Activated naive CD4-positive, alpha-beta T cell treated with anti-CD3 and anti-CD28 coated beads, Interleukin-2, amount 10 ng/mL, durations not matched to agents 7 days and 5 days (primary cell): ENCODE results near the gene SCCPDH.
"Not testable (repeated sequence)": the region's sequence is repeated elsewhere in the genome, so short reads cannot be mapped to it uniquely, and the experiment has no call there.

Source experiments
- CTCF ChIA-PET: fragments of 350-600 bp; sonication (Branson Sonifier 250); formaldehyde crosslinking; loops from one replicate; lab custom pipeline; 2021; ENCODE audit warnings: antibody characterized with exemption; lab: Charles Lee
- DNase-seq: peaks from one replicate; pipeline ENCODE4 v3.0.0-alpha.2; 2020
- H3K27ac Mint-ChIP-seq: one replicate; pipeline ENCODE4 v1.8.0; 2021; ENCODE audit warnings: mild to moderate bottlenecking, moderate library complexity, mixed read lengths
- H3K27me3 Mint-ChIP-seq: one replicate; pipeline ENCODE4 v1.8.0; 2021; ENCODE audit warnings: mild to moderate bottlenecking, mixed read lengths
- H3K36me3 Mint-ChIP-seq: one replicate; pipeline ENCODE4 v1.8.0; 2021; ENCODE audit warnings: mixed read lengths
- H3K4me1 Mint-ChIP-seq: one replicate; pipeline ENCODE4 v1.8.0; 2021; ENCODE audit warnings: mixed read lengths
- H3K4me3 Mint-ChIP-seq: one replicate; pipeline ENCODE4 v1.8.0; 2021; ENCODE audit warnings: mild to moderate bottlenecking, moderate library complexity, mixed read lengths
- H3K9me3 Mint-ChIP-seq: one replicate; pipeline ENCODE4 v1.8.0; 2021; ENCODE audit warnings: mixed read lengths

Gene SCCPDH

GRCh38 chr1:246722720-246723119, 1.5 kb upstream of the SCCPDH start:
- no peak overlapping the region for H3K4me3 Mint-ChIP-seq
- peaks cover 15% of the 10 kb centered on the region for H3K27me3 Mint-ChIP-seq
- peaks cover 17% of the 10 kb centered on the region for H3K4me1 Mint-ChIP-seq
- CTCF ChIA-PET = no interaction called here
- H3K27ac Mint-ChIP-seq = no peak overlapping the region
- no peak for DNase-seq
- peaks cover 6% of the 10 kb centered on the region for H3K9me3 Mint-ChIP-seq
- peaks cover 10% of the 10 kb centered on the region for H3K36me3 Mint-ChIP-seq

GRCh38 chr1:246724731-246725095, 504 bp downstream of the SCCPDH start:
- Mint-ChIP-seq H3K4me3 (peak overlapping the region; percentile 77), H3K27me3 (peaks cover 15% of the 10 kb centered on the region), H3K4me1 (peaks cover 17% of the 10 kb centered on the region), H3K36me3 (peaks cover 26% of the 10 kb centered on the region), H3K27ac (peak overlapping the region; percentile 75), H3K9me3 (peaks cover 11% of the 10 kb centered on the region)
- no peak for DNase-seq
- CTCF ChIA-PET = interaction anchor here (0.8 to 2.2 kb wide), 4 partner anchors 11 to 227 kb away, joined by 3 to 7 read pairs (median 4); no protein-coding TSS in a partner anchor

GRCh38 chr1:246725191-246725590, 982 bp downstream of the SCCPDH start:
- Mint-ChIP-seq H3K36me3 (peaks cover 31% of the 10 kb centered on the region), H3K27me3 (peaks cover 15% of the 10 kb centered on the region), H3K4me3 (peak overlapping the region; percentile 77), H3K4me1 (peaks cover 17% of the 10 kb centered on the region), H3K9me3 (peaks cover 11% of the 10 kb centered on the region), H3K27ac (peak overlapping the region; percentile 75)
- CTCF ChIA-PET = interaction anchor here (0.8 to 2.2 kb wide), 2 partner anchors 36 to 76 kb away, joined by 3 to 7 read pairs; no protein-coding TSS in a partner anchor
- DNase-seq = no peak

GRCh38 chr1:246726255-246726679, 2.1 kb downstream of the SCCPDH start:
- H3K4me1 Mint-ChIP-seq = peaks cover 17% of the 10 kb centered on the region

GRCh38 chr1:246726881-246727280, 2.7 kb downstream of the SCCPDH start:
- peaks cover 15% of the 10 kb centered on the region for H3K27me3 Mint-ChIP-seq
- H3K4me1 Mint-ChIP-seq = peaks cover 17% of the 10 kb centered on the region
- H3K36me3 Mint-ChIP-seq = peaks cover 41% of the 10 kb centered on the region
- no peak overlapping the region for H3K27ac Mint-ChIP-seq
- H3K4me3 Mint-ChIP-seq = no peak overlapping the region
- H3K9me3 Mint-ChIP-seq = peaks cover 4% of the 10 kb centered on the region
- CTCF ChIA-PET = no interaction called here
- no peak for DNase-seq

More at GRCh38 chr1:246726255-246726679, 2.1 kb downstream of the SCCPDH start:
- peaks cover 35% of the 10 kb centered on the region for H3K36me3 Mint-ChIP-seq
- H3K4me3 Mint-ChIP-seq = no peak overlapping the region
- H3K27ac Mint-ChIP-seq = no peak overlapping the region
- no peak for DNase-seq
- peaks cover 15% of the 10 kb centered on the region for H3K27me3 Mint-ChIP-seq
- CTCF ChIA-PET = no interaction called here
- H3K9me3 Mint-ChIP-seq = peaks cover 4% of the 10 kb centered on the region

GRCh38 chr1:246727594-246727993, 3.4 kb downstream of the SCCPDH start:
- DNase-seq = no peak
- CTCF ChIA-PET = interaction anchor here (0.5 kb wide), 1 partner anchor 193 kb away, joined by 5 read pairs; no protein-coding TSS in a partner anchor
- peaks cover 44% of the 10 kb centered on the region for H3K36me3 Mint-ChIP-seq
- H3K9me3 Mint-ChIP-seq = peaks cover 4% of the 10 kb centered on the region
- no peak overlapping the region for H3K4me3 Mint-ChIP-seq
- no peak overlapping the region for H3K27ac Mint-ChIP-seq
- H3K4me1 Mint-ChIP-seq = peaks cover 17% of the 10 kb centered on the region
- peaks cover 11% of the 10 kb centered on the region for H3K27me3 Mint-ChIP-seq

- Mint-ChIP-seq H3K27ac (no peak overlapping the region), H3K4me1 (peaks cover 14% of the 10 kb centered on the region), H3K36me3 (peaks cover 45% of the 10 kb centered on the region), H3K4me3 (no peak overlapping the region), H3K27me3 (peaks cover 11% of the 10 kb centered on the region), H3K9me3 (peaks cover 4% of the 10 kb centered on the region)
- DNase-seq = no peak
- CTCF ChIA-PET = interaction anchor here (0.5 kb wide), 1 partner anchor 193 kb away, joined by 5 read pairs; no protein-coding TSS in a partner anchor
Observed at GRCh38 chr1:246728311-246728710, 4.1 kb downstream of the SCCPDH start.

GRCh38 chr1:246729040-246729439, 4.8 kb downstream of the SCCPDH start:
- not testable (repeated sequence) for DNase-seq, H3K27ac Mint-ChIP-seq
- H3K36me3 Mint-ChIP-seq = peaks cover 51% of the 10 kb centered on the region

GRCh38 chr1:246730839-246731238, 6.6 kb downstream of the SCCPDH start:
- H3K4me1 Mint-ChIP-seq = no peaks in the 10 kb centered on the region
- peaks cover 4% of the 10 kb centered on the region for H3K9me3 Mint-ChIP-seq
- no peak overlapping the region for H3K4me3 Mint-ChIP-seq
- no peaks in the 10 kb centered on the region for H3K27me3 Mint-ChIP-seq
- no peak overlapping the region for H3K27ac Mint-ChIP-seq
- DNase-seq = no peak
- H3K36me3 Mint-ChIP-seq = peaks cover 56% of the 10 kb centered on the region
- CTCF ChIA-PET = no interaction called here

More at GRCh38 chr1:246729040-246729439, 4.8 kb downstream of the SCCPDH start:
- H3K4me1 Mint-ChIP-seq, CTCF ChIA-PET, H3K27me3 Mint-ChIP-seq, H3K4me3 Mint-ChIP-seq, H3K9me3 Mint-ChIP-seq: not testable (repeated sequence)

- H3K4me3 Mint-ChIP-seq, H3K9me3 Mint-ChIP-seq, H3K27ac Mint-ChIP-seq, DNase-seq, H3K27me3 Mint-ChIP-seq, H3K4me1 Mint-ChIP-seq, CTCF ChIA-PET: not testable (repeated sequence)
- peaks cover 60% of the 10 kb centered on the region for H3K36me3 Mint-ChIP-seq
Observed at GRCh38 chr1:246731873-246732272, 7.7 kb downstream of the SCCPDH start.

- H3K9me3 Mint-ChIP-seq = peaks cover 4% of the 10 kb centered on the region
- no peak for DNase-seq
Observed at GRCh38 chr1:246733704-246734103, 9.5 kb downstream of the SCCPDH start.

GRCh38 chr1:246734866-246735265, 10.7 kb downstream of the SCCPDH start:
- Mint-ChIP-seq H3K4me1 (no peaks in the 10 kb centered on the region), H3K27me3 (no peaks in the 10 kb centered on the region), H3K27ac (no peak overlapping the region), H3K9me3 (peaks cover 7% of the 10 kb centered on the region), H3K36me3 (peaks cover 47% of the 10 kb centered on the region), H3K4me3 (no peak overlapping the region)
- CTCF ChIA-PET = no interaction called here
- no peak for DNase-seq

More at GRCh38 chr1:246733704-246734103, 9.5 kb downstream of the SCCPDH start:
- no peaks in the 10 kb centered on the region for H3K27me3 Mint-ChIP-seq
- CTCF ChIA-PET = no interaction called here
- H3K4me3 Mint-ChIP-seq = no peak overlapping the region
- no peak overlapping the region for H3K27ac Mint-ChIP-seq
- peaks cover 51% of the 10 kb centered on the region for H3K36me3 Mint-ChIP-seq
- no peaks in the 10 kb centered on the region for H3K4me1 Mint-ChIP-seq

- H3K36me3 Mint-ChIP-seq = peaks cover 43% of the 10 kb centered on the region
- no peak overlapping the region for H3K4me3 Mint-ChIP-seq
- H3K9me3 Mint-ChIP-seq = peaks cover 9% of the 10 kb centered on the region
- CTCF ChIA-PET = no interaction called here
- DNase-seq = no peak
- no peaks in the 10 kb centered on the region for H3K27me3 Mint-ChIP-seq
- H3K4me1 Mint-ChIP-seq = no peaks in the 10 kb centered on the region
- no peak overlapping the region for H3K27ac Mint-ChIP-seq
Observed at GRCh38 chr1:246735735-246736134, 11.5 kb downstream of the SCCPDH start.

- Mint-ChIP-seq H3K27ac (no peak overlapping the region), H3K9me3 (peaks cover 15% of the 10 kb centered on the region), H3K27me3 (no peaks in the 10 kb centered on the region), H3K4me3 (no peak overlapping the region), H3K36me3 (peaks cover 33% of the 10 kb centered on the region), H3K4me1 (no peaks in the 10 kb centered on the region)
- CTCF ChIA-PET = interaction anchor here (0.5 kb wide), 1 partner anchor 245 kb away, joined by 3 read pairs; no protein-coding TSS in a partner anchor
- DNase-seq = no peak
Observed at GRCh38 chr1:246742396-246742795, 18.2 kb downstream of the SCCPDH start.

GRCh38 chr1:246746155-246746554, 21.9 kb downstream of the SCCPDH start:
- DNase-seq, H3K4me1 Mint-ChIP-seq, H3K27ac Mint-ChIP-seq, H3K4me3 Mint-ChIP-seq, H3K9me3 Mint-ChIP-seq, CTCF ChIA-PET, H3K27me3 Mint-ChIP-seq: not testable (repeated sequence)
- H3K36me3 Mint-ChIP-seq = peaks cover 21% of the 10 kb centered on the region
